Fibroblast of lung (primary cell): ENCODE measurements around the gene EHD3. TPM values are rescaled to one million over a fixed set of nuclear protein-coding genes. Genes with fewer than 3 reads are reported as not detected.

Experiments used
- DNase-seq, 2 donors: peaks; one replicate each; pipeline versions ENCODE4 v3.0.0 to v3.0.0-alpha.2; 2010; ENCODE audit warnings: low read depth in 2 of 2
- H2AFZ ChIP-seq: 2 replicates; pipeline ENCODE4 v1.5.1; 2012; ENCODE audit warnings: low read length, control low read depth, inconsistent platforms
- H3K27ac ChIP-seq: 2 replicates; pipeline ENCODE4 v1.5.1; 2011; ENCODE audit warnings: low read length, control low read depth; ENCODE audit not compliant: insufficient read depth
- H3K27me3 ChIP-seq: 2 replicates; pipeline ENCODE4 v1.5.1; 2011; ENCODE audit warnings: mild to moderate bottlenecking, low read length; ENCODE audit not compliant: control insufficient read depth, insufficient read depth
- H3K36me3 ChIP-seq: 2 replicates; pipeline ENCODE4 v1.5.1; 2011; ENCODE audit warnings: low read length; ENCODE audit not compliant: control insufficient read depth, insufficient read depth
- H3K4me1 ChIP-seq: 2 replicates; pipeline ENCODE4 v1.5.1; 2011; ENCODE audit warnings: low read length; ENCODE audit not compliant: control insufficient read depth, insufficient read depth; ENCODE audit errors: extremely low read depth
- H3K4me2 ChIP-seq: 2 replicates; pipeline ENCODE4 v1.5.1; 2011; ENCODE audit warnings: low read length, control low read depth; ENCODE audit not compliant: insufficient read depth; ENCODE audit errors: extremely low read depth
- H3K4me3 ChIP-seq, 4 experiments: fragments of 200-600 bp in 1 of 4; sonication (generic) in 1 of 4; replicated peaks in 1 of 4; 2 replicates each; pipeline ENCODE4 v1.5.1; 2011 to 2016; ENCODE audit warnings: low read length in 4 of 4, low read depth in 3 of 4, mild to moderate bottlenecking in 3 of 4, control low read depth in 2 of 4, inconsistent platforms in 1 of 4, mixed read lengths in 1 of 4; ENCODE audit not compliant: insufficient read depth in 1 of 4; ENCODE audit errors: control extremely low read depth in 1 of 4
- H3K79me2 ChIP-seq: 2 replicates; pipeline ENCODE4 v1.5.1; 2012; ENCODE audit warnings: mild to moderate bottlenecking, low read length, inconsistent platforms; ENCODE audit not compliant: control insufficient read depth, insufficient read depth
- H3K9ac ChIP-seq: 2 replicates; pipeline ENCODE4 v1.5.1; 2011; ENCODE audit warnings: mild to moderate bottlenecking, low read length, control low read depth; ENCODE audit not compliant: insufficient read depth
- H3K9me3 ChIP-seq: 2 replicates; pipeline ENCODE4 v1.5.1; 2012; ENCODE audit warnings: low read depth, low read length; ENCODE audit not compliant: control insufficient read depth, insufficient read depth
- H4K20me1 ChIP-seq: 2 replicates; pipeline ENCODE4 v1.5.1; 2011; ENCODE audit warnings: low read length; ENCODE audit not compliant: control insufficient read depth, insufficient read depth; ENCODE audit errors: extremely low read depth
- CTCF ChIP-seq, 2 donors: IDR thresholded peaks in 1 of 2; conservative IDR thresholded peaks in 1 of 2; 1 replicate in 1 of 2; 2 replicates in 1 of 2; pipeline ENCODE4 v1.5.1; 2011 to 2012; ENCODE audit warnings: low read length in 2 of 2, control low read depth in 1 of 2, inconsistent platforms in 1 of 2, low read depth in 1 of 2, mild to moderate bottlenecking in 1 of 2
- EZH2 ChIP-seq: IDR thresholded peaks from 2 replicates; pipeline ENCODE4 v1.5.1; 2012; ENCODE audit warnings: low read length, control low read depth, mild to moderate bottlenecking; ENCODE audit errors: missing control alignments
- polyA plus RNA-seq, 2 donors: library from polyadenylated mRNA; depleted of rRNA in 1 of 2; stranded (reverse) in 1 of 2; unstranded in 1 of 2; fragments of >200 nt; gene quantifications; 2 replicates each; pipeline ENCODE4 v1.2.1, GENCODE V29; 2011 to 2012; ENCODE audit warnings: missing spikeins in 1 of 2
- total RNA-seq: library from RNA; depleted of rRNA; stranded (reverse); fragments of >200 nt; gene quantifications from 2 replicates; pipeline ENCODE4 v1.2.1, GENCODE V29; 2014

Gene EHD3
- total and polyA plus RNA-seq, 2 donors (not counting 1 experiment from before 2014, with no cell fraction given): 30.6 to 37.5 TPM

GRCh38 chr2:31297751-31298150 lies 63.8 kb downstream of the EHD3 start:
- no peak overlapping the region for H3K27ac ChIP-seq

GRCh38 chr2:31299547-31299946 lies 65.6 kb downstream of the EHD3 start:
- no peak overlapping the region for H3K4me3 ChIP-seq

More at GRCh38 chr2:31297751-31298150, 63.8 kb downstream of the EHD3 start:
- H4K20me1 ChIP-seq: no peaks in the 10 kb centered on the region
- no peak overlapping the region for H3K9ac ChIP-seq
- H3K36me3 ChIP-seq: no peaks in the 10 kb centered on the region
- TF ChIP-seq EZH2: no peak
- TF ChIP-seq CTCF (conservative IDR thresholded peaks at IDR 0.05 in 1 of 2, IDR thresholded peaks at IDR 0.05 in 1 of 2; ENCODE audit: low read depth in 1 of 2, low read length in 2 of 2): no peak
- H3K4me3 ChIP-seq: no peak overlapping the region
- no peak overlapping the region for H2AFZ ChIP-seq
- no peaks in the 10 kb centered on the region for H3K79me2 ChIP-seq
- DNase-seq: peak in 1 of 2 donors; percentile 48
- no peaks in the 10 kb centered on the region for H3K27me3 ChIP-seq
- H3K4me2 ChIP-seq: no peak overlapping the region
- peaks cover 13% of the 10 kb centered on the region for H3K4me1 ChIP-seq
- H3K9me3 ChIP-seq: no peaks in the 10 kb centered on the region

DNA sequence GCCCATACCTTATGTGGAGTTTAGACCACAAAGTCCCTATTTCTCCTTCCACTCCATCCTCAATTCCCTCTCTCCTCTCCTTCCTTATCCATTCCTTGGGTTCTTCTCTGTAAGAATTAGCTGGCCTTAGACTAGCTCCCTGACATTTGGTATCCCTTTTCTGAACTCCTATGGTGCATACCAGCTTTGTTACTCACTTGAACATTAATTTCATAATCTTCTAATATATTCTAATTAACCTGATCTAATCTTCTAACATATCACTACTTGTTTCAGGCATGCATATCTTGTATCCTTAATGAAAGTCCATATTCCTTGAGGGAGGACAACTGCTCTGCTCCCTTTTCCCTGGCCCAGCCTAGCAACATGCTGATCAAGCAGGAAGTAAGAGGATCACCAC lies 66.4 kb downstream of the EHD3 start:
- Histone ChIP-seq H3K9ac (no peak overlapping the region), H3K27me3 (no peaks in the 10 kb centered on the region), H3K36me3 (no peaks in the 10 kb centered on the region), H4K20me1 (no peaks in the 10 kb centered on the region), H3K79me2 (no peaks in the 10 kb centered on the region), H3K4me2 (no peak overlapping the region), H3K27ac (no peak overlapping the region), H3K4me1 (peaks cover 13% of the 10 kb centered on the region), H2AFZ (no peak overlapping the region), H3K9me3 (no peaks in the 10 kb centered on the region), H3K4me3 (no peak overlapping the region)
- TF ChIP-seq EZH2: no peak
- DNase-seq: no peak

More at GRCh38 chr2:31299547-31299946, 65.6 kb downstream of the EHD3 start:
- H3K27me3 ChIP-seq: no peaks in the 10 kb centered on the region
- no peak overlapping the region for H3K27ac ChIP-seq
- H3K4me2 ChIP-seq: no peak overlapping the region
- H3K4me1 ChIP-seq: peaks cover 13% of the 10 kb centered on the region
- TF ChIP-seq CTCF (conservative IDR thresholded peaks at IDR 0.05 in 1 of 2, IDR thresholded peaks at IDR 0.05 in 1 of 2; ENCODE audit: low read depth in 1 of 2, low read length in 2 of 2) (no peak), EZH2 (no peak)
- no peaks in the 10 kb centered on the region for H3K36me3 ChIP-seq
- H4K20me1 ChIP-seq: no peaks in the 10 kb centered on the region
- H3K79me2 ChIP-seq: no peaks in the 10 kb centered on the region
- no peak overlapping the region for H2AFZ ChIP-seq
- H3K9me3 ChIP-seq: no peaks in the 10 kb centered on the region
- no peak for DNase-seq
- H3K9ac ChIP-seq: no peak overlapping the region
